HG03108 (cell line): ENCODE measurements around the gene TOR4A.

ENCODE experiments used
- ATAC-seq: cut with Tn5 transposase; IDR thresholded peaks from one replicate; pipeline ENCODE4 v1.9.1; 2021; ENCODE audit warnings: moderate library complexity; ENCODE audit not compliant: unreplicated experiment

TOR4A gene

DNA sequence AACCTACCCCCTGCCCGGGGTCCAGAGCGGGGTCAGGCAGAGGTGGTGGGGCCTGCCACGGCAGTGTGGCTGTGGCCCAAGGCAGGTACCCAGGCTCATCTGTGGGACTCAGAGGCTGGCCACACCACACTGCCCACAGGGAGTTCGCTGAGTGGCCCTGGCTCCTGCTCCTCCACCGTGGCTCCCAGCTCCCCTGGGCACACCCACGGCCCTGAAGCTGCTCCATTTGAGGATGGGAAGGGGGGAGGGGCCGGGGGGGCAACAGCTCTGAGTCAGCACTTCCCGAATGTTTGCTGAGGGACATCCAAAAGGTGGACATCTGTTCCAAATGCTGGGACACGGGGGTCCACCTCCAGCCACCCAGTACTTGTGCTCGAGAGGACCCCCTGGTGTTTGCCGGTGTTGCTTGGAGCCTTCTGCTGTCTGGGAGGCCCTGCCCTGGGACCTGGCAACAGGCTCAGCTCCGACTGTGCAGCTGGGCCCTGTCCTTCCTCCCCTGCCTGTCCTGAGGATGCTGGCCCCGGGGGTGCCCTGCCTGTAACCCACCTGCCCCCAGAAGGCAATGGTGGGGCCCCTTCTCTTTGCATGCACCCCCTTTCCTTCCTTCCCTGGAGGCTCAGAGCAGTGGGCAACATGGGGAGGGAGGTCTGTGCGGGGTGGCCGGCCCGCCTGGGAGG is 27.0 kb downstream of the TOR4A start:
- no peak for ATAC-seq

DNA sequence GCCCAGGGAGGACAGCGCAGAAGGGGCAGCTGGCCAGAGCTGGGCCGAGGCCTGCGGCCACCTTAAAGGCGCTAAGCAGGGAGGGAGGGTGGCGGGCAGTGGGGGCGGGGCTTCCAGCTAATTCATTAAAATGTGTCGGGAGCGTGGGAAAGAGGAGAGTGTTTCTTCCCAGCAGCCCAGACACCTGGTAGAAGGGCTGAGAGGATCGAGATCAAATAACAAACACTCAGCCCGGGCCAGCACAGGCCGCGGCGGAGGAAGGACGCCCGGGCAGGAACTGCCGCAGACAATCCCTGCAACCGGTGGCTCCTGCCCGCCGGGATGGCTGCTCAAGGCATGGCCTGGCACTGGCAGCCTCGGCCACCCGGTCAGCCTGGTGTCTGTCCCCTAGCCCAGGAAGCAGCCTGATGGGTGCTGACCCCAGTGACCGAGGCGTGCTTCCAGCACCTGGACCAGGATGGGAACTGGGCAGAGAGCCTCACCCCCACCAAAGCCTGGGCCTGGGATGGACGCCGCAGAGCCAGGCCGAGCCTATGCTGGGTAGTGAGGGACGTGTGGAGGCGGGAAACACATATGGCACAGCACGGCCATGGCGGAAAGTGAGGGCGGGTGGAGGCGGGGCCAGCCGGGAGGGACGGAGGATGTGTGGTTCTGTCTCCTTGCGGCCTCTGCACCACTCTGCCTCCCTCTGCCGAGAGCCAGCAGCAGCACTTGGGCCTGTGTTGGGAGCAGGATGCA is 27.7 kb downstream of the TOR4A start:
- no peak for ATAC-seq

DNA sequence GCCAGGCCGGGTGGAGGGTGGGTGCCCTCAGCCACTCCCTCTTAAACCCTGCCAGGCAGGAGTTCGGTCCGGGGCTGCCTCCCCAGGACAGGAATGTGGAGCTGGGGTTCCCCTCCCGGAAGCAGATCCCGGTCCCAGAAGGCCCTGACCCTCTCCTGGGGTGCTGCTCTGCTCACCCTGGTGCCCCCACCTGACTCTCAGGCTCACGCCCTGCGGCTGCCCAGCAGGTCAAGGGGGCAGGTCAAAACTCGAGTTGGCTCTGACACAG is 28.2 kb downstream of the TOR4A start:
- ATAC-seq: no peak

DNA sequence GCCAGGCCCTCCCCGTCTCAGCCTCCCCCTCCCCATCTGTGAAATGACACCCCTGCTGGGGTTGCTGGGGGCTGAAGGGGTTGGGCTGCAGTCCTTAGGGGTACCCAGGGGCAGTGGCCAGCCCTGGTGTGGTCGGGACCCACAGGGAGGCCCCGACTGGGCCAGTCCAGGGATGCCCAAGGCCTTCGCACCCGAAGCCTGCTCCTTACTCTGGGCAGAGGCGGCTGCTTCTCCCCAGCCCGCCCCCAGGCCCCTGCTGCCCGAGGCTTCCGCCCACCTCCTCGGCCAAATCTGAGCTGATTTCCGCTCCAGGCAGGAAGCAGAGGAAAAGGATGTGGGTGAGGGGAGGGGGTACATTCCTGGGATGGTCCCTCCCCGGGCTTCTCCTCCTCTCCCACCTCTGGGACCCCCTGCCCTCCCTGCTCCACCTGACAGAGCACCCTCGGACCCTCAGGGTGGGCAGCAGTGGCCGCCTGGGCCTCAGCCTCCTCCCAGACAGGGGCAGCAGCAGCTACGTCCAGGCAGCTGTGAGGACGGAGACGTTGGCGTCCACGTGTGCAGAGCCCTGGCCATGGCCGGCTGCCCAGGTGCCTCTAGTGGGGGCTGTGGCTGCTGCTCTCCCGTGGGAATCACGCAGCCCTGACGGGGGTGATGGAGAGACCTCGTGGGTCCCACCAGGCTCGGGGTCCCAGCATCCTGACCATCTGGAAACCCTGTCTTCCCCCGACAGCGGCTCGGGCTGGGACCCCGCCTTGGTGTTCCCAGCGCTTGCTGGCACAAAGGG is 28.7 kb downstream of the TOR4A start:
- no peak for ATAC-seq

DNA sequence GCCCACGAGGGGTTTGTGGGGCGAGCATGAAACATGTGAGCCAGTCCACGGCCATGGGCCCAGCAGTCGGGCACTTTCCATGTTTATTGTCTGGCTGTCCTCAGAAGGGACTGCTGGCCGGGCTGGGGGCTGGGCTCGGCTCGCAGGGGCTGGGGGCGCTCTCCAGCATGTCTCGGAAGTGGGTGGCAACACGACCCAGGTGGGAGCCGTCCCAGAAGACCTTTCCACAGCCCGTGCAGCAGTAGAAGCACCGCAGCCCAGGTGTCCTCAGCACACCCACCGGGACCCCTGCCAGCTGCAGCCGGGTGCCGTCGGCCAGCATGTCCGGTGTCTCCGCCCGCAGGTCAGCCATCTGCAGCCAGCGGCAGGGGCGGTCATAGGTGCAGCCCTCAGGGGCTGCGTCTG is 29.3 kb downstream of the TOR4A start:
- no peak for ATAC-seq

DNA sequence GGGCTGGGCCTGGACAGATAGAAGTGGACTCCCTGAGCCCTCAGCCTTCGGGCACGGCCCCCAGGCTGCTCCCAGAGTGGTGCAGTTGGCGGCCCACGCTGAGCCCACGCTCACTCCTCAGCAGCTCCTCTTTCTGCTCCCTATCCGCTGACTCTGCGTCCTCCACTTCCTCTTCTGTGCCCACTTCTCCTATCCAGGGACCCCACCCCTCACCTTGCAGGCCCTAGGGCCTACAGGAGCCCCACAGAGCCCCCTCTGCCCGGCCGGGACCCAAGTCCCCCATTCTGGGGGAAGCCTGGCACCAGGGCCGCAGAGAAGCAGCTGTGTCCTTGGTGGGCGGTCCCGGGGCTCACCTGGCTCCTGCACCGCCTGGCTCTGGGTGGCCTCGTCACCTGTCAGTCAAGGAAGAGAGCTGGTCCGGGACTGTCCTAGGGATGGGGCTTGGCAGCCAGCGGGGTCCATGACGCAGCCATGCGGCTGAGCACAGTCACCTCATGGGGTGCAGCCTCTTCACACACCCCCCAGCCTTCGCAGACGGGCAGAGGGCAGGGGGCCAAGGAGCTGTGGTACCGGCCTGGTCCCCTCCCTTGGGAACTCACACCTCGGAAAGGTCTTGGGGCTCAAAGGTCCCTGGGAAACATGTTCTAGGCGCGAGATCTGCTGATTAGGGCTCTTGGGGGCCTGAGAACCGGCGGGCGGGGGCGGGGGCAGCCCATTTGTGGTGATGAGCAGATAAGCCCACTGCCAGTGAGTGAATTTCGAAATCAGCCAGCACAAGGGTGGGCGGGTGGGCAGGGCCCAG is 29.9 kb downstream of the TOR4A start:
- no peak for ATAC-seq

DNA sequence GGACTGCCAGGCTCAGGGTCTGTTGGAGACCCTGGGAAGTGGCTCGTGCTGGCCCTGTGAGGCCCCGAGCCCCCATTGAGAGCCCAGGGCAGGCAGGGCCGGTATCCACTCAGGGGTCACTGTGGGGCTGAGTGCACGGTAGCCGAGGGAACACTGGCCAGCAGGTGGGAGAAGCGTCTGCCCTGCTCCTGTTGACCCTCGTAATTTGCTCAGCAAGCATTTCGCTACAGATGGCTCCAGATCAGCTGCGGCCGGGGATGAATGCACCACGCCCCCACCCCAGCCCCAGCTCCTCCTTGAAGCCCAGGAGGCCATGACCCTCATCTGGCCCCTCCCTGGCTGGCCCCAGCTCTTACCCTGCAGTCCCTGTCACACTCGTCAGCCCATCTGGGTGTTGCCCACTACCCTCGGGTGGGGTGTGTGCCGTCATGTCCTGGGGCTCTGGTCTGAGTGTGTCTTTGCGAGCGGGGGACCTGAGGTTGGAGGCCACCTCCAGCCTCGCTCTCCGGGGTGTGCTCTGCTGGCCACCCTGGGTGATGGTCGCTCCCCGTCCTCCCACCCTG is 30.6 kb downstream of the TOR4A start:
- no peak for ATAC-seq

DNA sequence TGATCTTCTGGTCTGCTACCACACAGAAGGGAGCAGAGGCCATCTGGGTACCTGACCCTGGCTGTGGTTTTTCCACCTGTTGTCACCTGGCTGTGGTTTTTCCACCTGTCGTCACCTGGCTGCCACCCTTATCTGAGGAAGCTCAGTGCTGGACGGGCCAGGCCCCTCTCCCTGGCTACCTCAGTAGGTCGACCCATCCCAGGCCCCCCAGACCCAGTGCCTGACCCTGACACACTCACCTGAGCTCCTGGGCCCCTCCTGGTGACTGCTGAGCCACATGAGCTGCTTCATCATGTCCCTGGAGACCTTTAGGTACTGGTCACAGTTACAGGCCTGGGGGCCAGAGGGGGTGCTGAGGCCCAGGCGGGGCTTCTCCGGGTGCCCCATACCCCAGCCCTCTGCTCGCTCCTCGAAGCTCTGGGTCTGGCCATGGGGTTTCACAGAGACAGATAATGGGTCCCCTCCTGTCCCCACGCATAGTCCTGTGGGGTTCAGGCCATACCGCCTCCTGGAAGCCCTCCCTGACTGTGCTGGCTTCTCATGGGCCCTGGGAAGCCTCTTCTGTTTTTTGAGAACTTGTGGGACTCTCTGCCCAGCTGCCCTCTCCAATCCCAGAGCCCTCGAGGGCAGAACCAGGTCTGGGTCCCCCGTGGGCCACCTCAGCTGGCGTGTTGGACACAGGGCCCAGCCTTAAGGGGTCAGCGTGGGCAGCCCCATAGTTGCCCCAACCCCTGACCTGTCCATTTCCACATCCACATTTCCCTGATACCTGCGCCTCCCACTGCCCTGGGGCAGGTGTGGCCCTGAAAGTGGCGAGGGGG is 32.1 kb downstream of the TOR4A start:
- no peak for ATAC-seq

DNA sequence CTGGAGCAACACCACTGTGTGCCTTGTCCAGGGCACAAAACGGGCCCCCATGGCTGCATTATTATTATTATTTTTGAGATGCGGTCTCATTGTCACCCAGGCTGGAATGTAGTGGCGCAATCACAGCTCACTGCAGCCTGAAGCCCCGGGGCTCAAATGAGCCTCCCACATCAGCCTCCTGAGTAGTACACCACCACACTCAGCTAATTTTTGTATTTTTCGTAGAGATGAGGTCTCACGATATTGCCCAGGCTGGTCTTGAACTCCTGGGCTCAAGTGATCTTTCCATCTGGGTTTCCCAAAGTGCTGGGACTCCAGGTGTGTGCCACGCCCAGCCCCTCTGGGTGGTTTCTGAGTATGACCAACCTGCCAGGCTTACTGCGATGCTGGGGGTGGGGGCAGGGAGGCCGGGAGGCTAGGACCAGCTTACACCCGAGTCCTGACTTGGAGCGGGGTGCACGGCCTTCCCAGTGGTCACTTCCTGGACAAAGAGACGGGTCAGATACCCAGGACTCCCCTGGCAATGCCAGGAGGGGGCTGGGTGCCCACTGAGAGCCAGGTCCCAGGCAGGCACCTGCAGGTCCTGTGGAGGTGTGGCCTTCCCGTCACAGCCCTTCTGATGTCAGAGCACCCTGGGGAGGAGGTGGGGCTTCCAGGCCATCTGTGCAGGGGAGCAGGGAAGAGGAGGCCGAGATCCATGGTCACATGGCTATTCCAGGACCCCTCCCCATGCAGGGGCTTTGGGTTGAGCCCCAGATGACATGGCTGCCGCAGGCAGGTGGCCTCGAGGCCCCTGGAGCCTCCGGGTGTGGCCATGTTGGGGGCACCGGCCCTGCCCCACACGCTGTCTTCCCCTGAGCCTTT is 32.9 kb downstream of the TOR4A start:
- no peak for ATAC-seq

DNA sequence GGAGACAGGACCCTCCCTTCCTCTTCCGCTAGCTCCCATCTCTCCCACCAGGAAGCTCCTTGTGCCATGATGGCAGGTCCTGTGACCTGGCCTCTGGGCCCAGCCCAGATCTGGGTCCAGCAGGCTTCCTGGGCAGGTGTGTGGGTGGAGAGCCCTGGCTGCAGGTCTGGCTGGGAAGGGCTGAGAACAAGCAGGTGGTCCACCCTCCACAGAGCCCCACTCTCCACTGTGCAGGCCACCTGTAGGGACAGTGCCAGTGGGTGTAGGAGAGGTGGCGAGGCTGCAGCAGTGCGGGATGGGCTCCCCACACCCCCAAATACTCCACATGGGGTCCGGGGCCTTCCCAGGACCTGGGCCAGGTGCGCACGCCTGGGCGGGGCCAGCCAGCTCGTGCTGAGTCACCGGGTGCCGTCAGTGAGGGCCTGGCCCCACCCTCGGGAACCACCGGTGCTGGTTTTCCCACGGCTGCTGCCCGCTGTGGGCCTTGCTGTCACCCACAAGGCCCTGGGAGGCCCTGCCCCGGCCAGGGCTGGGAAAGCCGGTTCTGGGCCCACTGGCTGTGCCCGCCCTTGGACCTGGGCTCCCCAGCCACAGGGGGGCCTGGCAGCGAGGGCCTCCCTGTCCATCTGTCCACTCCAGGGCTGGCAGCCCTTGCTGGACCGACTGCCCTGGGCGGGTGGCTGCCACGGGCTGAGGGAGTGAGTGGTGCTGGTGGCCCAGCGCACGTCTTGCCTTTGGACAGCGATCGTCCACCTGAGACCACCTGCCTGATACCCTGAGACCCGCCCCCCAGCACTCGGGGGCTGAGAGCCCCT is 33.9 kb downstream of the TOR4A start:
- no peak for ATAC-seq

DNA sequence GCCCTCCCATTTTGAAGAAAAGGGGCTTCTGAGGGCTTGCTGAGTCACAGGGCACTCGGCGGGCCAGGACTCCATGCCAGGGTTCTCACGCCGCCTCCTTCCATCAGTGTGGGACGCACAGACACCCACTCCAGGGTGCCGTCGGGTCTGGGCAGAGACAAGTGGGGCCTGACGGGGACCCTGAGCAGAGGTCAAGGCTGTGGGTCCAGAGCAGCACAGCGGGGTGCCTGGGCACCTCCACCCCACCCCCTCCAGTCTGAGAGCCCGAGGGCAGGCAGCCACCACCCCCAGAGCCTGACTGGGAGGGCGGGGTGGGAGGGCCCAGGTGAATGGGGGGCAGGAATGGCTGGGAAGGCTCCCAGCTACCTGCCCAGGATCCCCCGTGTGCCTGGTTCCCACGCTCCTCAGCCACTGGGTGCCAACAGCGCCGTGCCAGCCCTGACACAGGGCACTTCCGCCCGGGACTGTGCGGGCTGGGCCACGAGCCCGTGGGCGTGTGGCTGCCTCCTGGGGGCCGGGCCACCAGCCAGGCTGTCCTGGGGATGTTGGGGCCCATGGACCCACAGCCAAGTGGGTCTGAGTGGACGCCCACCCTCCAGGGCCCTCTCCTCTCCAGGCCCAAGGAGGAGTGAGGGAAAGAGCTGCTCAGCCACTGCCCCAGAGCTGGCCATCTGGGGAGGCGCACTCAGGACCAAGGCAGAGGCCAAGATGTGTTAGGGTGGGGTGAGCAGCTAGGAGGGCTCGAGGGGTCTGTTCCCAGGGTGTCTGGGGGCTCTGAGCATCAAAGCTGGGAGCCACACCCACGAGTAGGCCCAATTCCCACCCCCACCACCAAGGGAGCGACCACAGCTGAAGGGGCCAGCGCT is 34.7 kb downstream of the TOR4A start:
- no peak for ATAC-seq

DNA sequence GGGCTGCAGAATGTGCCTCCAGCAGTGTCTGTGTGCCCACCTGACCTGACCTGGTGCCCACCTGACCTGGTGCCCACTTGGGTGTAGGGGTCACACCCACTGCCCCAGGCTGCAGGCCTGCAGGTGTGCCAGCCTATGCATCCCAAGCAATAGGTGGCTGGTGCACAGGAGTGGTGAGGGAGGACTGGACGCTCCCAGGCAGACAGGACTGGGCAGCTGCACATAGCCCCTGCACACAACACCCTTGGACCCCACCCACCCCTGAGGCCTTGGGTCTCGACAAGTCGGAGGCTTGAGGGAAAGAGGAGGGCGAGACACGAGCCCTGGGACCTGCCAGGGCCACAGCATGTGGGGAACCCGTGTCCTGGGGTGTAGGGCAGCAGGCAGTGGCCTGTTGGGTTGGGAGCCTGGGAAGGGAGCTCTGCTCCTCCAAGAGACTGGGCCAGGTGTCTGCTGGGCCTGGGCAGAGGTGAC is 35.4 kb downstream of the TOR4A start:
- ATAC-seq: no peak

DNA sequence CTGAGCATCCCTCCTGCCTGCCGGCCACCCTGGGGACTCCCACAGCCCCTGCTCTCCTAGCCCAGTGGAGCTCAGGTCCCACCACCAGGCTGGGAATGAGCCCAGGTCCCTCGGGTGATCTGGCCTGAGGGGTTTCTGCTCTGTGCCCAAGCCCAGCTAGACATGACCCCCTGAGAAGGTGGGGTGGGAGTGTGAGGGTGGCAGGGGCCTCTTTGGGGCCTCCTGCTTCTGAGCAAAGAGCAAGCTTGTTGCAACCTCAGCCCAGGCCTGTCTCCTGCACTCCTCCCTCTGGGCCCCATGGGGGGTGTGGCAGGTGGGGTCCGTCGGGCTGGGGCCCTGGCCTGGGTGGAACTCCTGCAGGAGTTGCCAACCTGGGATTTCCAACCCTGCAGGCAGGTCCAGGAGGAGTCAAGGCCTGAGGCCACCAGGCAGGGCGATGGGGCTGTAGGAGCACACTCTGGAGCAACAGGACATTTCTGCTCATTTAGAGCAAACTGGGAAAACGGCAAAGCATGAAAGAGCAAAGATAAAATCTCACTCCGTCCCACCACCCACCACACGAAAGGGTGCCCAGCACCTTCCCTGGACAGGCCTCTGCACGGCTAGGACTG is 35.9 kb downstream of the TOR4A start:
- ATAC-seq: no peak

DNA sequence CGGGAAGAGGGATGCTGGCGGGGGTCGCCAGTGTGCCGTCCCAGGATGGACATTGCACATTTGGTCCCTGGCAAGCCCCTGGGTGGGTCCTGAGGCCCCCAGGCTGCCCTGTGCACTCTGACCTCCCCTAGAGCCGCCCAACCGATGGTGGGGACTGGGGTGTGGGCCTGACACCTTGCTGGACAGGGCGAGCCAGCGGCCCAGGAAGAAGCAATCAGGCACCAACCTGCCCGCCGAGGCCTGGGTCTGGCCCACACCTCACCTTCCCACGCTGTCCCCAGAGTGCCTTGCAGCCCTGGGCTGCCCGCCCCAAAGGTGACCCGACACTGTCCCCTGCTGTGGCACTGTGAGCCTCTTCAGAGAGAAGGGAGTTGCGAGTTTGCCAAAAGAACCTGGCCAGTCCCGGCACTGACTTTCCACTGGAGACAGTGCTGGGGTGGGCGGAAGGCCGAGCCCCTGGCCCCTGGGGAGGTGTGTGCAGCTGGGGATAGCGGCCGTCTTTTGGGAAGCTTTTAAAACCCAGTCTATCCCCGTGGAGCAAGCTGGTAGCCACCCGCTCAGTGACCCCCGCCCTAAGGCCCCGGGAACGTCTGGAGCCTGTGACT is 36.5 kb downstream of the TOR4A start:
- no peak for ATAC-seq

DNA sequence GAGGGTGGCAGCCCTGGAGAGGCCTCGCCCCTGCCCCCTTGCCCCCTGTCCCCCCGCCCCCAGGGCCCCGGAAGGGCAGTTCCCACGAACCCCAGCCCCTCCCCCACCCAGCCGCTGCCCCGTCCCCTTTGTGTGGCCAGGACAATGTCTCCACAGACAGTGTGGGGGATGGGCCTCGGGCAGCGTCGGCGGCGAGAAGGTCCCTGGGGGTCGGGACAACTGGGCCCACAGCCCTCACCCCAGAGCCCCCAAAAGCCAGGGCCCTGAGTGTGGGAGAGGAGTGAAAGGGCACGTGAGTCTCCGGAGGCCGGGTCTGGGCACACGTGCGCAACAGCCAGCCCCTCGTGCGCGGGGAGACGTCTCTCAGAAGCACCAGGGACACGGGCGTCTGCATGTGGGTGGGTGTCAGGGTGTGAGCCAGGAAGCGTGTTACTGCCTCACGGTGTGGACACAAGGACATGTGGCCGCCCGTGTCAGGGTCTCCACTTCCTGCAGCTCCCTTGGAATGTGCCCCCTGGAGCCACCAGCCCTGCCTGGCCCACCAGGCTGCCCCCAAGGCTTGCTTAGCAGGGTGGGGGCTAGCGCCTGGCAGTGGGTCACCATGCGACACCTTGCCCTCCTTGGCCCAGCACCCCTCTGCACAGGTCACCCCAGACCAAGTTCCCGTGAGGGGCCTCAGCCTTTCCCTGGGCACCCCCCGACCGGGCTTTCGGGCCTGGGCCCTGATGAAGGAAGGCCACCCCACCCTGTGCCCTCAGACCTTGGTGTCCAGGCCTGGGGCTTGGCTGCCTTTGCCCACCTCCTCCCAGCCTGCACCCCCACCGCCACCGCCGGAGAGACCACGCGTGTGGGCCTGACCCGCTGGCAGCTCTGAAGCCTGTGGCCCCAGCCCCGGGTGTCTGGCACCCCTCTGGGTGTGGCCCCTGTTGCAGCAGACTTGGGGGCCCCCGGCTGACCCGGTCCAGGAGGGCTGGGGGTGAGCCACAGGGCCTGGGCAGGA is 37.3 kb downstream of the TOR4A start:
- no peak for ATAC-seq
